HepG2 (cell line): ENCODE measurements around the gene TIPIN. TPM values are rescaled to one million over a fixed set of nuclear protein-coding genes. Genes with fewer than 3 reads are reported as not detected.
A peak's percentile ranks its signal among the peaks of the same experiment; 100 is the strongest.

Experiments
- ATF1 ChIP-seq: IDR thresholded peaks from 2 replicates; pipeline ENCODE4 v1.6.1; 2016; ENCODE audit warnings: mild to moderate bottlenecking, control low read depth
- BORCS8-MEF2B ChIP-seq: sonication (generic); formaldehyde crosslinking; IDR thresholded peaks from 2 replicates; pipeline ENCODE4 v1.8.0; 2022; ENCODE audit warnings: mild to moderate bottlenecking, missing genetic modification reagents
- BRD4 ChIP-seq: sonication (generic); formaldehyde crosslinking; IDR thresholded peaks from 2 replicates; pipeline ENCODE4 v1.4.0; 2020; ENCODE audit warnings: missing genetic modification reagents
- CENPT ChIP-seq: sonication (generic); formaldehyde crosslinking; IDR thresholded peaks from 2 replicates; pipeline ENCODE4 v1.8.0; 2022; ENCODE audit warnings: low read depth, mild to moderate bottlenecking, moderate library complexity, missing genetic modification reagents
- DMAP1 ChIP-seq: IDR thresholded peaks from 2 replicates; pipeline ENCODE4 v1.6.1; 2016
- GABPA ChIP-seq, 2 experiments: IDR thresholded peaks; 2 replicates each; pipeline ENCODE4 v1.6.1; 2011 to 2016; ENCODE audit warnings: low read depth in 2 of 2, low read length in 1 of 2, missing biosample characterization in 1 of 2, missing genetic modification characterization in 1 of 2
- HDAC1 ChIP-seq: sonication (generic); formaldehyde crosslinking; IDR thresholded peaks from 2 replicates; pipeline ENCODE4 v1.5.1; 2020; ENCODE audit warnings: mild to moderate bottlenecking, missing genetic modification reagents
- HHEX ChIP-seq: IDR thresholded peaks from 2 replicates; pipeline ENCODE4 v1.6.1; 2016; ENCODE audit warnings: control low read depth
- MEIS1 ChIP-seq: sonication (generic); formaldehyde crosslinking; IDR thresholded peaks from 2 replicates; pipeline ENCODE4 v1.9.0; 2021; ENCODE audit warnings: mild to moderate bottlenecking, missing genetic modification reagents, moderate library complexity, borderline replicate concordance
- MIER2 ChIP-seq: IDR thresholded peaks from 2 replicates; pipeline ENCODE4 v1.6.1; 2016; ENCODE audit warnings: missing biosample characterization, missing genetic modification reagents
- NAIF1 ChIP-seq: sonication (generic); formaldehyde crosslinking; IDR thresholded peaks from 2 replicates; pipeline ENCODE4 v1.5.0; 2020; ENCODE audit warnings: mild to moderate bottlenecking, missing genetic modification reagents, borderline replicate concordance
- RFXAP ChIP-seq: sonication (generic); formaldehyde crosslinking; IDR thresholded peaks from 2 replicates; pipeline ENCODE4 v1.4.0; 2020; ENCODE audit warnings: missing genetic modification reagents, borderline replicate concordance
- SCMH1 ChIP-seq: sonication (generic); formaldehyde crosslinking; IDR thresholded peaks from 2 replicates; pipeline ENCODE4 v1.9.0; 2021; ENCODE audit warnings: missing genetic modification reagents, mild to moderate bottlenecking, borderline replicate concordance
- SIX4 ChIP-seq: sonication (generic); formaldehyde crosslinking; IDR thresholded peaks from 2 replicates; pipeline ENCODE4 v1.4.0; 2020; ENCODE audit warnings: missing genetic modification reagents
- ZGPAT ChIP-seq: IDR thresholded peaks from 2 replicates; pipeline ENCODE4 v1.6.1; 2016; ENCODE audit warnings: mild to moderate bottlenecking
- ZNF263 ChIP-seq: sonication (generic); formaldehyde crosslinking; IDR thresholded peaks from 2 replicates; pipeline ENCODE4 v1.4.0; 2020; ENCODE audit warnings: missing genetic modification reagents
- ZNF3 ChIP-seq: IDR thresholded peaks from 2 replicates; pipeline ENCODE4 v1.7.0; 2017; ENCODE audit warnings: inconsistent platforms
- ZSCAN21 ChIP-seq: sonication (generic); formaldehyde crosslinking; IDR thresholded peaks from 2 replicates; pipeline ENCODE4 v1.8.0; 2022; ENCODE audit warnings: mild to moderate bottlenecking, missing genetic modification reagents, moderate library complexity, borderline replicate concordance
- polyA plus RNA-seq, 8 experiments: library from polyadenylated mRNA; depleted of rRNA in 3 of 8; stranded (reverse) in 7 of 8; unstranded in 1 of 8; fragments of >200 nt; fragmentation: Illumina TruSeq in 4 of 8; extraction: Trizol in 4 of 8; gene quantifications; 2 replicates each; pipeline versions ENCODE4 v1.2.1 to v1.2.3, GENCODE V29; 2011 to 2016; ENCODE audit warnings: low read depth in 4 of 8, missing spikeins in 1 of 8, mixed read lengths in 1 of 8; ENCODE audit not compliant: insufficient read depth in 1 of 8
- total RNA-seq, 5 experiments: library from RNA; depleted of rRNA; stranded (reverse); fragments of >200 nt; fragmentation: Illumina TruSeq; extraction: Trizol; gene quantifications; 2 replicates each; pipeline ENCODE4 v1.2.3, GENCODE V29; 2016; ENCODE audit warnings: low read depth in 1 of 5
- TF ChIP-seq, protein P1 (sequence below): sonication (generic); formaldehyde crosslinking; IDR thresholded peaks from 2 replicates; pipeline ENCODE4 v1.4.0; 2020; ENCODE audit warnings: missing genetic modification reagents, low read depth, mild to moderate bottlenecking, borderline replicate concordance
- TF ChIP-seq, protein P2 (sequence below): sonication (generic); formaldehyde crosslinking; IDR thresholded peaks from 2 replicates; pipeline ENCODE4 v1.5.1; 2020; ENCODE audit warnings: mild to moderate bottlenecking, missing genetic modification reagents, moderate library complexity
- TF ChIP-seq, protein P3 (sequence below): sonication (generic); formaldehyde crosslinking; IDR thresholded peaks from 2 replicates; pipeline ENCODE4 v1.4.0; 2020; ENCODE audit warnings: missing genetic modification reagents

TIPIN gene
- total and polyA plus RNA-seq, 2 of the 13 experiments (the other 11 are each of a cell fraction or from before 2014, with no cell fraction given): 2.7 to 28.6 TPM

- TF ChIP-seq RFXAP (peak; percentile 30; the same call in 1 of the 2 replicates), ZNF3 (CRISPR knock-in tag) (no peak), ATF1 (CRISPR knock-in tag) (no peak), HHEX (CRISPR knock-in tag) (no peak), BORCS8-MEF2B (CRISPR knock-in tag) (peak; percentile 29; the same call in 1 of the 2 replicates), GABPA (IDR thresholded peaks at IDR 0.05; ENCODE audit: low read depth, low read length) (no peak), GABPA (CRISPR knock-in tag; IDR thresholded peaks at IDR 0.05; ENCODE audit: low read depth) (no peak), MIER2 (CRISPR knock-in tag) (no peak), ZSCAN21 (0 out of 2 replicates have a peak, but pooled peaks have one; percentile 62), SCMH1 (CRISPR knock-in tag) (no peak), CENPT (CRISPR knock-in tag) (no peak), ZGPAT (CRISPR knock-in tag) (peak; percentile 47; the same call in 1 of the 2 replicates), DMAP1 (CRISPR knock-in tag) (peak; percentile 40; the same call in 1 of the 2 replicates), SIX4 (no peak), NAIF1 (no peak), ZNF263 (CRISPR knock-in tag) (peak; percentile 34; the same call in 1 of the 2 replicates), BRD4 (peak; percentile 61; the same call in 1 of the 2 replicates), MEIS1 (CRISPR knock-in tag) (no peak), HDAC1 (CRISPR knock-in tag) (peak; percentile 35)
- TF ChIP-seq, protein P1, sequence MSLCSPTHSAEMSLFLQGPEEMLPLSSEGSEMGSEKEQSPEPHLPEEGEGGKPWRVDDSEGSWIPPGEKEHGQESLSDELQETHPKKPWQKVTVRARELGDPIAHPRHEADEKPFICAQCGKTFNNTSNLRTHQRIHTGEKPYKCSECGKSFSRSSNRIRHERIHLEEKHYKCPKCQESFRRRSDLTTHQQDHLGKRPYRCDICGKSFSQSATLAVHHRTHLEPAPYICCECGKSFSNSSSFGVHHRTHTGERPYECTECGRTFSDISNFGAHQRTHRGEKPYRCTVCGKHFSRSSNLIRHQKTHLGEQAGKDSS (CRISPR knock-in tag): peak; percentile 42; the same call in 1 of the 2 replicates
- TF ChIP-seq, protein P2, sequence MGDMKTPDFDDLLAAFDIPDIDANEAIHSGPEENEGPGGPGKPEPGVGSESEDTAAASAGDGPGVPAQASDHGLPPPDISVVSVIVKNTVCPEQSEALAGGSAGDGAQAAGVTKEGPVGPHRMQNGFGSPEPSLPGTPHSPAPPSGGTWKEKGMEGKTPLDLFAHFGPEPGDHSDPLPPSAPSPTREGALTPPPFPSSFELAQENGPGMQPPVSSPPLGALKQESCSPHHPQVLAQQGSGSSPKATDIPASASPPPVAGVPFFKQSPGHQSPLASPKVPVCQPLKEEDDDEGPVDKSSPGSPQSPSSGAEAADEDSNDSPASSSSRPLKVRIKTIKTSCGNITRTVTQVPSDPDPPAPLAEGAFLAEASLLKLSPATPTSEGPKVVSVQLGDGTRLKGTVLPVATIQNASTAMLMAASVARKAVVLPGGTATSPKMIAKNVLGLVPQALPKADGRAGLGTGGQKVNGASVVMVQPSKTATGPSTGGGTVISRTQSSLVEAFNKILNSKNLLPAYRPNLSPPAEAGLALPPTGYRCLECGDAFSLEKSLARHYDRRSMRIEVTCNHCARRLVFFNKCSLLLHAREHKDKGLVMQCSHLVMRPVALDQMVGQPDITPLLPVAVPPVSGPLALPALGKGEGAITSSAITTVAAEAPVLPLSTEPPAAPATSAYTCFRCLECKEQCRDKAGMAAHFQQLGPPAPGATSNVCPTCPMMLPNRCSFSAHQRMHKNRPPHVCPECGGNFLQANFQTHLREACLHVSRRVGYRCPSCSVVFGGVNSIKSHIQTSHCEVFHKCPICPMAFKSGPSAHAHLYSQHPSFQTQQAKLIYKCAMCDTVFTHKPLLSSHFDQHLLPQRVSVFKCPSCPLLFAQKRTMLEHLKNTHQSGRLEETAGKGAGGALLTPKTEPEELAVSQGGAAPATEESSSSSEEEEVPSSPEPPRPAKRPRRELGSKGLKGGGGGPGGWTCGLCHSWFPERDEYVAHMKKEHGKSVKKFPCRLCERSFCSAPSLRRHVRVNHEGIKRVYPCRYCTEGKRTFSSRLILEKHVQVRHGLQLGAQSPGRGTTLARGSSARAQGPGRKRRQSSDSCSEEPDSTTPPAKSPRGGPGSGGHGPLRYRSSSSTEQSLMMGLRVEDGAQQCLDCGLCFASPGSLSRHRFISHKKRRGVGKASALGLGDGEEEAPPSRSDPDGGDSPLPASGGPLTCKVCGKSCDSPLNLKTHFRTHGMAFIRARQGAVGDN (CRISPR knock-in tag): peak; percentile 82
- TF ChIP-seq, protein P3, sequence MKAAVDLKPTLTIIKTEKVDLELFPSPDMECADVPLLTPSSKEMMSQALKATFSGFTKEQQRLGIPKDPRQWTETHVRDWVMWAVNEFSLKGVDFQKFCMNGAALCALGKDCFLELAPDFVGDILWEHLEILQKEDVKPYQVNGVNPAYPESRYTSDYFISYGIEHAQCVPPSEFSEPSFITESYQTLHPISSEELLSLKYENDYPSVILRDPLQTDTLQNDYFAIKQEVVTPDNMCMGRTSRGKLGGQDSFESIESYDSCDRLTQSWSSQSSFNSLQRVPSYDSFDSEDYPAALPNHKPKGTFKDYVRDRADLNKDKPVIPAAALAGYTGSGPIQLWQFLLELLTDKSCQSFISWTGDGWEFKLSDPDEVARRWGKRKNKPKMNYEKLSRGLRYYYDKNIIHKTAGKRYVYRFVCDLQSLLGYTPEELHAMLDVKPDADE: no peak
Observed at GRCh38 chr15:66293419-66294156, 62.9 kb downstream of the TIPIN start, which contains the start of gene DIS3L (continued).
